Endodermal cell (in vitro differentiated cells): ENCODE results near the gene CDC42EP5. TPM values are rescaled to one million over a fixed set of nuclear protein-coding genes. Genes with fewer than 3 reads are reported as not detected.

Experiments
- DNase-seq: peaks from one replicate; pipeline ENCODE4 v3.0.0-alpha.2; 2017
- H3K27ac ChIP-seq: 2 replicates; pipeline ENCODE4 v1.5.1; 2013; ENCODE audit warnings: mild to moderate bottlenecking, low read depth, low read length, moderate library complexity
- H3K27me3 ChIP-seq: 2 replicates; pipeline ENCODE4 v1.6.1; 2013; ENCODE audit warnings: mild to moderate bottlenecking, low read length, moderate library complexity; ENCODE audit not compliant: insufficient read depth, control insufficient read depth, poor library complexity, severe bottlenecking
- H3K36me3 ChIP-seq: 2 replicates; pipeline ENCODE4 v1.7.0; 2013; ENCODE audit warnings: mild to moderate bottlenecking, low read length, moderate library complexity; ENCODE audit not compliant: control insufficient read depth, insufficient read depth
- H3K4me1 ChIP-seq: one replicate; pipeline ENCODE4 v1.7.0; 2013; ENCODE audit warnings: low read length; ENCODE audit not compliant: control insufficient read depth, insufficient read depth
- H3K4me3 ChIP-seq: 2 replicates; pipeline ENCODE4 v1.5.1; 2013; ENCODE audit warnings: mild to moderate bottlenecking, low read length, moderate library complexity
- H3K9ac ChIP-seq: 2 replicates; pipeline ENCODE4 v1.6.1; 2013; ENCODE audit warnings: mild to moderate bottlenecking, low read length, moderate library complexity; ENCODE audit not compliant: poor library complexity, severe bottlenecking; ENCODE audit errors: extremely low read depth
- H3K9me3 ChIP-seq: 2 replicates; pipeline ENCODE4 v1.6.1; 2013; ENCODE audit warnings: mild to moderate bottlenecking, low read length, moderate library complexity; ENCODE audit not compliant: control insufficient read depth
- H3K27ac Mint-ChIP-seq: 2 replicates; pipeline ENCODE4 v1.8.0; 2020; ENCODE audit warnings: mixed read lengths
- H3K27me3 Mint-ChIP-seq: 2 replicates; pipeline ENCODE4 v1.8.0; 2021; ENCODE audit warnings: mild to moderate bottlenecking, mixed read lengths; ENCODE audit not compliant: insufficient read depth
- H3K36me3 Mint-ChIP-seq: 2 replicates; pipeline ENCODE4 v1.8.0; 2020; ENCODE audit warnings: low read depth, mixed read lengths
- H3K4me1 Mint-ChIP-seq: 2 replicates; pipeline ENCODE4 v1.8.0; 2020; ENCODE audit warnings: mixed read lengths
- H3K4me3 Mint-ChIP-seq: 2 replicates; pipeline ENCODE4 v1.8.0; 2020; ENCODE audit warnings: mild to moderate bottlenecking, moderate library complexity, mixed read lengths
- H3K9me3 Mint-ChIP-seq: 2 replicates; pipeline ENCODE4 v1.8.0; 2020; ENCODE audit warnings: mild to moderate bottlenecking, mixed read lengths
- WGBS, 2 experiments: methylation state at CpG; one replicate each; pipeline versions ENCODE4 v1.1.5 to v1.1.7; 2013; ENCODE audit warnings: missing lambda C conversion rate in 2 of 2, mixed read lengths in 1 of 2; ENCODE audit not compliant: insufficient coverage in 1 of 2, insufficient read length in 1 of 2; 5-methylcytosine and 5-hydroxymethylcytosine counted together
- total RNA-seq, 2 donors: library from RNA; stranded (reverse); fragmentation: NEBNext Ultra II Directional in 1 of 2; extraction: Animal tissue kit (Norgen Biotek cat#: 25700) in 1 of 2; gene quantifications; 2 replicates in 1 of 2; 3 replicates in 1 of 2; pipeline ENCODE4 v1.2.1, GENCODE V29; 2021
- TF ChIP-seq, protein P1 (sequence below): fragments of 200-600 bp; sonication (generic); conservative IDR thresholded peaks from 2 replicates; pipeline ENCODE4 v1.5.0; 2021; ENCODE audit warnings: antibody characterized with exemption, mild to moderate bottlenecking

Gene CDC42EP5
- total RNA-seq, 2 donors from 2014 or later, result 0.49 TPM; not detected in 1

DNA sequence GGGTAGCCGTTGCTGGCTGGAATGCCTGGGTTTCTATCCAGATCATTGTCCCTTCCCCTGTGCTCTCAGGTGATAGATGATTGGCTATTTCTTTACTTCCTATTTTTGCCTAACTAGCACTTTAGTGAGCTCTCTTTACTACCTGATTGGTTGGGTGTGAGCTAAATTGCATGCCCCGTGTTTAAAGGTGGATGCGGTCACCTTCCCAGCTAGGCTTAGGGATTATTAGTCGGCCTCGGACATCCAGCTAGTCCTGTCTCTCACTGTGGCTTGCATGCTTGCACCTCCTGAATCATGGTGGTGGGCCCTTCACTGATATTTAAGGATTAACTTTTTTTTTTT, 47.7 kb downstream of the CDC42EP5 start:
- no peak for DNase-seq
- no peaks in the 10 kb centered on the region for H3K9me3 ChIP-seq
- H3K36me3 ChIP-seq, result no peaks in the 10 kb centered on the region
- peaks cover 96% of the 10 kb centered on the region for H3K27me3 Mint-ChIP-seq
- TF ChIP-seq, protein P1, sequence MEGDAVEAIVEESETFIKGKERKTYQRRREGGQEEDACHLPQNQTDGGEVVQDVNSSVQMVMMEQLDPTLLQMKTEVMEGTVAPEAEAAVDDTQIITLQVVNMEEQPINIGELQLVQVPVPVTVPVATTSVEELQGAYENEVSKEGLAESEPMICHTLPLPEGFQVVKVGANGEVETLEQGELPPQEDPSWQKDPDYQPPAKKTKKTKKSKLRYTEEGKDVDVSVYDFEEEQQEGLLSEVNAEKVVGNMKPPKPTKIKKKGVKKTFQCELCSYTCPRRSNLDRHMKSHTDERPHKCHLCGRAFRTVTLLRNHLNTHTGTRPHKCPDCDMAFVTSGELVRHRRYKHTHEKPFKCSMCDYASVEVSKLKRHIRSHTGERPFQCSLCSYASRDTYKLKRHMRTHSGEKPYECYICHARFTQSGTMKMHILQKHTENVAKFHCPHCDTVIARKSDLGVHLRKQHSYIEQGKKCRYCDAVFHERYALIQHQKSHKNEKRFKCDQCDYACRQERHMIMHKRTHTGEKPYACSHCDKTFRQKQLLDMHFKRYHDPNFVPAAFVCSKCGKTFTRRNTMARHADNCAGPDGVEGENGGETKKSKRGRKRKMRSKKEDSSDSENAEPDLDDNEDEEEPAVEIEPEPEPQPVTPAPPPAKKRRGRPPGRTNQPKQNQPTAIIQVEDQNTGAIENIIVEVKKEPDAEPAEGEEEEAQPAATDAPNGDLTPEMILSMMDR, result no peak
- H3K4me3 Mint-ChIP-seq, result no peak overlapping the region
- 94% methylated on average over 5 of the region's 5 CpGs; no CpG with 5 or more reads in 1 of the 2 experiments for WGBS, 2 experiments
- H3K4me3 ChIP-seq, result no peak overlapping the region
- H3K9me3 Mint-ChIP-seq, result no peaks in the 10 kb centered on the region
- H3K27ac Mint-ChIP-seq, result no peak overlapping the region
- no peak overlapping the region for H3K9ac ChIP-seq
- no peak overlapping the region for H3K27ac ChIP-seq
- no peaks in the 10 kb centered on the region for H3K4me1 ChIP-seq
- no peaks in the 10 kb centered on the region for H3K36me3 Mint-ChIP-seq
- H3K4me1 Mint-ChIP-seq, result peaks cover 5% of the 10 kb centered on the region
- peaks cover 33% of the 10 kb centered on the region for H3K27me3 ChIP-seq

DNA sequence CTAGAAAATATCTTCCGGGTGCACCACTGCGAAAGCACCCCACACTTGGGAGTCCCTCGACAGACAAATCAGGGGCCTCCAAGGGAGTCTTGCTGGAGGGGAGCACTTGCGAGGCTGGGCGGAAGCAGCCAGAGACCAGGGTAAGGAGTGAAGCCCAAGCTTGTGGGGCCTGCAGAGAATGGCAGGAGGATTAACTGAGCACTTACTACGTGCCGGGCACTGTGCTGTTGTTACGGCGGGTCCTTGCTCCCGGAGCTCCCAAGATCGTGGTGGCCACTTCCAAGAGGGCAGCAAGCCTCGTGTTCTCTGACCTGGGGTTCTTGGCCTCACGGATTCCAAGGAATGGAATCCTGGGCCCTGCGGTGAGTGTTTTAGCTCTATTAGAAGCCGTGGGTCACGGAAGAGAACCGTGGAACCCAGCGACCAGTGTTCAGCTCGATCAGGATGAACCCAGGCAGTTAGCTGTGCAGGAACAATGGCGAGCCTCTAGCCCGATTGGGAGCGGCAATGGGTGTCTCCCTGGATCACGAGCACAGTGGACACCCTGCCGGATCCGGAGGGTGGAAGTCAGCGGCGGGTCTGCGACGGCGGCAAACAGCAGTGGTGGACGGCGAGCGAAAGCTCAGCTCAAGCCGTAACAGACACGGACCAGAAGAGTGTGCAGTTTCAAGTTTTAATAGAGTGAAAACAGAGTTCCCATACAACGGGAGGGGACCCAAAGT, 48.3 kb downstream of the CDC42EP5 start:
- 94 to 96% methylated on average over 26 to 36 of the region's 36 CpGs for WGBS, 2 experiments
- peaks cover 96% of the 10 kb centered on the region for H3K27me3 Mint-ChIP-seq
- no peaks in the 10 kb centered on the region for H3K9me3 Mint-ChIP-seq
- TF ChIP-seq, protein P1, result no peak
- peaks cover 3% of the 10 kb centered on the region for H3K4me1 Mint-ChIP-seq
- no peaks in the 10 kb centered on the region for H3K36me3 ChIP-seq
- no peak overlapping the region for H3K27ac Mint-ChIP-seq
- no peaks in the 10 kb centered on the region for H3K9me3 ChIP-seq
- no peaks in the 10 kb centered on the region for H3K4me1 ChIP-seq
- DNase-seq, result no peak
- H3K27ac ChIP-seq, result no peak overlapping the region
- no peak overlapping the region for H3K9ac ChIP-seq
- no peak overlapping the region for H3K4me3 Mint-ChIP-seq
- H3K27me3 ChIP-seq, result peaks cover 33% of the 10 kb centered on the region
- H3K36me3 Mint-ChIP-seq, result no peaks in the 10 kb centered on the region
- H3K4me3 ChIP-seq, result no peak overlapping the region

DNA sequence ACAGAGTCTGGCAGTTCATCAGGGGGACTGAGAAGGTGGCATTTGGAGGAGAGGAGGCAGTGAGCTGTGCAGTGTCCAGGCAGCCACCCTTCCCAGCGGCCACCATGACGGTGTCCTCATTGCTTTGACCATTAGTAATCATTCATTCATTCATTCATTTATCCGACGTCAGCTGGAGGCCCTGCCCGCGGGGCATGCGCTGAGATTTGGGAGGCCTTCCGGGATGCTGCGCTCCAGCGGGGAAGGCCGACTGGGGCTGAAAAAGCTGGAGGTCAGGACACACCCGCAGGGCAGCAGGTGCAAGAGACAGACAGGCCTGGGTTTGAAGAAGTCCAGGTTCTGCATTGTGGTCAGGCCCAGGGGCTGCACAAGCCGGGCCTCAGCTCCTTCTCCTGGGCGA, 48.9 kb downstream of the CDC42EP5 start:
- Mint-ChIP-seq H3K27ac (no peak overlapping the region), H3K4me3 (no peak overlapping the region), H3K4me1 (peaks cover 3% of the 10 kb centered on the region), H3K27me3 (peaks cover 97% of the 10 kb centered on the region), H3K9me3 (no peaks in the 10 kb centered on the region), H3K36me3 (no peaks in the 10 kb centered on the region)
- Histone ChIP-seq H3K4me1 (no peaks in the 10 kb centered on the region), H3K27ac (no peak overlapping the region), H3K4me3 (no peak overlapping the region), H3K9me3 (no peaks in the 10 kb centered on the region), H3K36me3 (no peaks in the 10 kb centered on the region), H3K27me3 (peaks cover 33% of the 10 kb centered on the region), H3K9ac (no peak overlapping the region)
- WGBS, 2 experiments, result 92 to 93% methylated on average over 10 to 14 of the region's 14 CpGs
- TF ChIP-seq, protein P1, result no peak
- no peak for DNase-seq
